Testis (tissue), 2 donors: ENCODE data around the gene PTPRK.

Experiments used
- POLR2A ChIP-seq: fragments of 450-650 bp; IDR thresholded peaks from one replicate; pipeline ENCODE4 v1.6.1; 2017; ENCODE audit warnings: antibody characterized with exemption, mild to moderate bottlenecking, moderate library complexity
- TF ChIP-seq, protein P1 (sequence below), 3 experiments: fragments of 450-650 bp in 2 of 3; fragments of 200-600 bp in 1 of 3; sonication (generic) in 1 of 3; IDR thresholded peaks; one replicate each; pipeline ENCODE4 v1.5.1; 2016 to 2019; ENCODE audit warnings: antibody characterized with exemption in 3 of 3, mild to moderate bottlenecking in 2 of 3, moderate library complexity in 1 of 3

DNA sequence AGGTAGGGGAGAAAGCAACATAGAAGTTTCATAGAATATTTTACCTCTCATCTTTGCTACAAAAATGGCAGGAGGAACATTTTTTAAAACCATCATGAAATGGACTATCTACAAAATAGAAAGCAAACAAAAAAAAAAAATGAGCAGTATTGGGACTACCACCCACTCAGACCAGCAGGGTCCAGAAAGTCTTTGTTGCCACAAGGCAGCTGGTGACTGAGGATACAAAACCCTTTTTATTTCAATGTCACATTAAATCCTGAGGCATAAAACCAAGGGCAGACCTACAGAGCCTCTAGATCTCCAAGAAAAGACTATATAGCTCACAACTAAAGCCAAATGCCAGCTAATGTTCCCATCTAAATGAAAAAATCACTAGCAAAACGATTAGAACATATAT is 282.2 kb downstream of the PTPRK start:
- TF ChIP-seq, protein P1, sequence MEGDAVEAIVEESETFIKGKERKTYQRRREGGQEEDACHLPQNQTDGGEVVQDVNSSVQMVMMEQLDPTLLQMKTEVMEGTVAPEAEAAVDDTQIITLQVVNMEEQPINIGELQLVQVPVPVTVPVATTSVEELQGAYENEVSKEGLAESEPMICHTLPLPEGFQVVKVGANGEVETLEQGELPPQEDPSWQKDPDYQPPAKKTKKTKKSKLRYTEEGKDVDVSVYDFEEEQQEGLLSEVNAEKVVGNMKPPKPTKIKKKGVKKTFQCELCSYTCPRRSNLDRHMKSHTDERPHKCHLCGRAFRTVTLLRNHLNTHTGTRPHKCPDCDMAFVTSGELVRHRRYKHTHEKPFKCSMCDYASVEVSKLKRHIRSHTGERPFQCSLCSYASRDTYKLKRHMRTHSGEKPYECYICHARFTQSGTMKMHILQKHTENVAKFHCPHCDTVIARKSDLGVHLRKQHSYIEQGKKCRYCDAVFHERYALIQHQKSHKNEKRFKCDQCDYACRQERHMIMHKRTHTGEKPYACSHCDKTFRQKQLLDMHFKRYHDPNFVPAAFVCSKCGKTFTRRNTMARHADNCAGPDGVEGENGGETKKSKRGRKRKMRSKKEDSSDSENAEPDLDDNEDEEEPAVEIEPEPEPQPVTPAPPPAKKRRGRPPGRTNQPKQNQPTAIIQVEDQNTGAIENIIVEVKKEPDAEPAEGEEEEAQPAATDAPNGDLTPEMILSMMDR (IDR thresholded peaks at IDR 0.05) = no peak
- TF ChIP-seq POLR2A = no peak
